GM21723 (cell line): ENCODE results near the gene R3HDM4.
"Not testable (repeated sequence)": the region's sequence is repeated elsewhere in the genome, so short reads cannot be mapped to it uniquely, and the experiment has no call there.

Experiments
- ATAC-seq: cut with Tn5 transposase; IDR thresholded peaks from one replicate; pipeline ENCODE4 v1.9.1; 2021; ENCODE audit warnings: mild to moderate bottlenecking, moderate library complexity; ENCODE audit not compliant: unreplicated experiment

The R3HDM4 gene

GRCh38 chr19:913080-913748, at the start of gene R3HDM4:
R3HDM4 (minus strand) TSS chr19:913219; CDS start chr19:913157, 62 bp downstream.
- ATAC-seq: peak; percentile 51

GRCh38 chr19:961866-962620, 49.0 kb upstream of the R3HDM4 start:
- no peak for ATAC-seq

GRCh38 chr19:960601-960938, 47.6 kb upstream of the R3HDM4 start:
- ATAC-seq: no peak

- ATAC-seq: no peak
These were observed 47.0 kb upstream of the R3HDM4 start for GRCh38 chr19:960020-960419.

- ATAC-seq: no peak
These were observed 46.2 kb upstream of the R3HDM4 start for GRCh38 chr19:958967-959855.

- not testable (repeated sequence) for ATAC-seq
These were observed 44.6 kb upstream of the R3HDM4 start for GRCh38 chr19:957578-957977.

- ATAC-seq: no peak
These were observed 43.9 kb upstream of the R3HDM4 start for GRCh38 chr19:956766-957440.

GRCh38 chr19:955803-956765, 43.1 kb upstream of the R3HDM4 start:
- ATAC-seq: no peak

- ATAC-seq: peak; percentile 49
These were observed 41.9 kb upstream of the R3HDM4 start for GRCh38 chr19:954672-955494.

- ATAC-seq: no peak
These were observed 41.3 kb upstream of the R3HDM4 start for GRCh38 chr19:954272-954671.

GRCh38 chr19:953445-954271, 40.6 kb upstream of the R3HDM4 start:
- no peak for ATAC-seq

GRCh38 chr19:952680-953444, 39.8 kb upstream of the R3HDM4 start:
- ATAC-seq: no peak

- no peak for ATAC-seq
These were observed 39.1 kb upstream of the R3HDM4 start for GRCh38 chr19:952049-952679.

- no peak for ATAC-seq
These were observed 37.5 kb upstream of the R3HDM4 start for GRCh38 chr19:950352-951066.

GRCh38 chr19:948842-949496, 36.0 kb upstream of the R3HDM4 start:
- no peak for ATAC-seq
